Skeletal muscle satellite cell (primary cell): Measurements from ENCODE around the gene GDI1.

ENCODE experiments used
- H3K27me3 ChIP-seq: 2 replicates; pipeline ENCODE4 v1.7.0; 2013; ENCODE audit warnings: low read length; ENCODE audit not compliant: control insufficient read depth, insufficient read depth
- H3K36me3 ChIP-seq: 2 replicates; pipeline ENCODE4 v1.7.0; 2013; ENCODE audit warnings: mild to moderate bottlenecking, control low read depth, low read length; ENCODE audit not compliant: insufficient read depth
- H3K4me1 ChIP-seq: 2 replicates; pipeline ENCODE4 v1.7.0; 2013; ENCODE audit warnings: low read length; ENCODE audit not compliant: control insufficient read depth, insufficient read depth
- H3K4me2 ChIP-seq: 2 replicates; pipeline ENCODE4 v1.7.0; 2013; ENCODE audit warnings: mild to moderate bottlenecking, low read length
- H3K4me3 ChIP-seq: 2 replicates; pipeline ENCODE4 v1.7.0; 2013; ENCODE audit warnings: low read length
- H3K9ac ChIP-seq: 2 replicates; pipeline ENCODE4 v1.7.0; 2013; ENCODE audit warnings: mild to moderate bottlenecking, low read depth, low read length, moderate library complexity
- H3K9me3 ChIP-seq: replicated peaks from 2 replicates; pipeline ENCODE4 v1.7.0; 2013; ENCODE audit warnings: mild to moderate bottlenecking, control low read depth, low read length

Gene GDI1

GRCh38 chrX:154443479-154443910, 6.5 kb downstream of the GDI1 start:
- Histone ChIP-seq H3K9me3 (no peaks in the 10 kb centered on the region), H3K9ac (peak overlapping the region; percentile 68), H3K4me2 (peak overlapping the region; percentile 81), H3K36me3 (peaks cover 35% of the 10 kb centered on the region), H3K4me1 (peaks cover 16% of the 10 kb centered on the region), H3K27me3 (no peaks in the 10 kb centered on the region), H3K4me3 (peak overlapping the region; percentile 57)

DNA sequence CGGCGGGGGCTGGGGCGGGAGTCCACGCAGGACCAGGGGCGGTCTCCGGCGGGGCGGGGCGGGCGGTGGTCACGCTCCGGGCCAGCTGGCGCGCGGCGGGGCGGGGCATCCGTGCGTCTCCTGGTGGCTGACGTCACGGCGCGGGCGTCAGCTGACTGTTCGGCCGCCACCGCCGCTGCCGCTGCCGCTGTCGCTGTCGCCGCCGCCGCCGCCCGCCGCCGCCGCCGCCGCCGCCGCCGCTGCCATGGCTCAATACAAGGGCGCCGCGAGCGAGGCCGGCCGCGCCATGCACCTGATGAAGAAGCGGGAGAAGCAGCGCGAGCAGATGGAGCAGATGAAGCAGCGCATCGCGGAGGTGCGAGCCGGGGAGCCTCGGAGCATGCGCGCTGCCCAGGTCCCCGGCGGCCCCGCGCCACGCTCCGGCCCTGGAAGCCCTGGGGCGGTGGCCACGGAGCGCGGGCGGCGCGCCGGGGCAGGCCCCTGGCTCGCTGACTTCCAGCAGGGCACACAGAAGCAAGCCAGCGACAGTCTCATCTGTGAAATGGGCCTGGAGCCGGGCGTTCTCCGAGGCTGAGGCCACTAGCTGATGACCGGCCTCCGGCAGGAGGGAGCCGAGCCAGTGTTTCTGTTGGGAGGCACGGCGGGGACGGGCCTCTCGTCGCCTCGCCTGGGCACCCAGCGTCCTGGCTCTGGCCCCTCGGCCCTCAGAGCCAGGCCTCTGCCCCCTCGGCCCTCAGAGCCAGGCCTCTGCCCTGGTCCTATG, 7.2 kb downstream of the GDI1 start, which contains the start of gene FAM50A:
TSS of gene FAM50A (plus strand) at position 150 of the 763 bp plus-strand sequence. CDS start at position 245, 95 bp downstream.
- Histone ChIP-seq H3K9me3 (no peaks in the 10 kb centered on the region), H3K27me3 (no peaks in the 10 kb centered on the region), H3K4me3 (peak within 1 kb of the TSS; percentile 81), H3K4me1 (peaks cover 12% of the 10 kb centered on the region), H3K4me2 (peak within 1 kb of the TSS; percentile 91), H3K36me3 (peaks cover 33% of the 10 kb centered on the region), H3K9ac (peak within 1 kb of the TSS; percentile 91)

DNA sequence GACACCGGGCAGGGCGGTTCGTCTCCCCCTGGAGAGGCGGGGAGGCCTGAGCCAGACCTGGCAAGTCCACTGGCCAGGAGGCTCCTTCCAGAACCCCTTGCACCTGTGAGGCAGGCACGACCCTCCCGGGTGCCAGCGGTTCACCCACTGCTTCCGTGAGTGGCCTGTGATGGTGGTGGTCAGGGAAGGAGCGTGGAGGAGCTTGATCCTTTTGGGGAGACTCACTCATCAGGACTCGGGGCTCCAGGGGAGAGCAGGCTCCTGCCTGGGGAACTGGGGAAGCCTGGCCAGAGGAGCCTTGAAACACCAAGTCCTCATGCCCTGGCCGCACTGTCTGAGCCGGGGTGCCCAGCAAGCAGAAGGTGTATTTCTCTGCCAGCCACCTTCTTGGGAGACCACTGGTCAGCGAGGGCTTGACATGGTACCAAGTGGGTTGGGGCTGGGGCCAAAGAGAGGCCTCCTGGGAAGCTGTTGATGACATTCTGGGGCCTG, 7.8 kb downstream of the GDI1 start:
- peak overlapping the region; percentile 91 for H3K9ac ChIP-seq
- H3K4me2 ChIP-seq = peak overlapping the region; percentile 91
- H3K9me3 ChIP-seq = no peaks in the 10 kb centered on the region
- peak overlapping the region; percentile 81 for H3K4me3 ChIP-seq
- peaks cover 12% of the 10 kb centered on the region for H3K4me1 ChIP-seq
- peaks cover 36% of the 10 kb centered on the region for H3K36me3 ChIP-seq
- H3K27me3 ChIP-seq = no peaks in the 10 kb centered on the region

- H3K4me1 ChIP-seq = peaks cover 12% of the 10 kb centered on the region
- H3K9ac ChIP-seq = no peak overlapping the region
- H3K27me3 ChIP-seq = no peaks in the 10 kb centered on the region
- peak overlapping the region; percentile 81 for H3K4me3 ChIP-seq
- peak overlapping the region; percentile 91 for H3K4me2 ChIP-seq
- H3K36me3 ChIP-seq = peaks cover 35% of the 10 kb centered on the region
- no peaks in the 10 kb centered on the region for H3K9me3 ChIP-seq
These were observed 8.8 kb downstream of the GDI1 start for GRCh38 chrX:154445776-154446175.

- Histone ChIP-seq H3K4me1 (peaks cover 12% of the 10 kb centered on the region), H3K4me2 (no peak overlapping the region), H3K36me3 (peaks cover 35% of the 10 kb centered on the region), H3K9me3 (no peaks in the 10 kb centered on the region), H3K27me3 (no peaks in the 10 kb centered on the region), H3K9ac (no peak overlapping the region), H3K4me3 (no peak overlapping the region)
These were observed 9.5 kb downstream of the GDI1 start for GRCh38 chrX:154446430-154446829.

DNA sequence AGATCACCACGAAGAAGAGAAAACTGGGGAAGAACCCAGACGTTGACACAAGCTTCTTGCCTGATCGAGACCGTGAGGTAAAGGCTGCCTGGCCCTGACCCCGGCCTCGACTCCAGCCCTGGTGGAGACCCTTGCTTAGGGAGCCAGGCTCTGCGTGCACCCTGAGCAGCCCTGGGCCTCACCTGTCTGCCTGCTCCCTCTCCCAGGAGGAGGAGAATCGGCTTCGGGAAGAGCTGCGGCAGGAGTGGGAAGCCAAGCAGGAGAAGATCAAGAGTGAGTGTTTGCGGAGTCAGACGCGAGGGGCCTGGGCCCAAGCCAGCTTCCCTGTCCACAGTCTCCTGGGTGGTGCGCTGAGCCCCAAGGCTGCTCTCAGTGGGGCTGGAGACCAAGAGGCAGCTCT, 11.5 kb downstream of the GDI1 start:
- Histone ChIP-seq H3K4me1 (peaks cover 12% of the 10 kb centered on the region), H3K27me3 (no peaks in the 10 kb centered on the region), H3K36me3 (peaks cover 33% of the 10 kb centered on the region), H3K4me2 (no peak overlapping the region), H3K9me3 (no peaks in the 10 kb centered on the region), H3K4me3 (no peak overlapping the region), H3K9ac (no peak overlapping the region)

GRCh38 chrX:154449618-154450017, 12.7 kb downstream of the GDI1 start:
- H3K27me3 ChIP-seq = no peaks in the 10 kb centered on the region
- H3K36me3 ChIP-seq = peaks cover 33% of the 10 kb centered on the region
- H3K4me2 ChIP-seq = no peak overlapping the region
- no peak overlapping the region for H3K9ac ChIP-seq
- peaks cover 12% of the 10 kb centered on the region for H3K4me1 ChIP-seq
- no peaks in the 10 kb centered on the region for H3K9me3 ChIP-seq
- H3K4me3 ChIP-seq = no peak overlapping the region

DNA sequence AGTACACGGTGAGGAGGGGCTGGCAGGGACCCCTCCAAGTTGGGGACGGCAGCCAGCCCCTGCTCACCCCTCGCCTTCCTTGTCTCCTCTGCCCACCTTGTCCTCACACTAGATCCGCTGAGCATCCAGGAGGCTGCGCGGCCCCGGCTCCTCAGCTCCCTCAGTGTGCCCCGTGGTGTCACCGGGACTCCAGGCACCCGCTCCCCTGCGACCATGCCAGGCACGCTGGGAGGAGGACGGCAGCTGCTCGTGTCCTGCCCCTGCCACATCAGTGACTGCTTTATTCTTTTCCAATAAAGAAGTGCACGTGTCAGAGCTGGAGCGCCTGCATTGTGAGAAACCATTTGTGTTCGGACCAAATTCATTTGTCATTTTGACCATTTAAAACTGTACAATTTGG, 13.4 kb downstream of the GDI1 start:
- Histone ChIP-seq H3K4me1 (peaks cover 5% of the 10 kb centered on the region), H3K4me3 (no peak overlapping the region), H3K9ac (no peak overlapping the region)

DNA sequence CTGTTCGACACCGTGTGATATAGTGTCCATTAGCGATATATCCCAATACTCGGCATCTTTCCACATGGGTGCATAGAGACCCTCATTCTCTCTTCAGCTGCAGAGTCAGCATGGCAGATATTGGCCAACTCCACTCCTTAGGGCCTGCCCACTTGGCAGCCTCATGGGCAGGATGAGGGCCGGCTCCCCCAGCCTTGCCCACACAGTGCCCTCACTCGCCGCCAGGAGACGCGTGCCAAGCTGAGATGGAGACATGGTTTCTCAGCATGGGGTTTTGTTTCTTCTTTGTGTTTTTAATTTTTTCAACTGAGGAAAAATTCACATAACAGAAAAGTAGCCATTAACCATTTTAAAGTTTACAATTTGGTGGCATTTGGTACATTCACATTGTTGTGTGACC, 15.9 kb downstream of the GDI1 start:
- Histone ChIP-seq H3K4me3 (no peak overlapping the region), H3K36me3 (peaks cover 23% of the 10 kb centered on the region), H3K4me2 (no peak overlapping the region), H3K9me3 (no peaks in the 10 kb centered on the region), H3K4me1 (no peaks in the 10 kb centered on the region), H3K9ac (no peak overlapping the region), H3K27me3 (no peaks in the 10 kb centered on the region)

More for the DNA sequence above, 13.4 kb downstream of the GDI1 start:
- H3K4me2 ChIP-seq = no peak overlapping the region
- no peaks in the 10 kb centered on the region for H3K9me3 ChIP-seq
- H3K36me3 ChIP-seq = peaks cover 33% of the 10 kb centered on the region
- H3K27me3 ChIP-seq = no peaks in the 10 kb centered on the region

- Histone ChIP-seq H3K9ac (peak overlapping the region; percentile 86), H3K36me3 (peaks cover 21% of the 10 kb centered on the region), H3K27me3 (no peaks in the 10 kb centered on the region), H3K4me1 (peaks cover 11% of the 10 kb centered on the region), H3K9me3 (no peaks in the 10 kb centered on the region), H3K4me2 (peak overlapping the region; percentile 97), H3K4me3 (peak overlapping the region; percentile 80)
These were observed 20.6 kb downstream of the GDI1 start for GRCh38 chrX:154457491-154458115.

DNA sequence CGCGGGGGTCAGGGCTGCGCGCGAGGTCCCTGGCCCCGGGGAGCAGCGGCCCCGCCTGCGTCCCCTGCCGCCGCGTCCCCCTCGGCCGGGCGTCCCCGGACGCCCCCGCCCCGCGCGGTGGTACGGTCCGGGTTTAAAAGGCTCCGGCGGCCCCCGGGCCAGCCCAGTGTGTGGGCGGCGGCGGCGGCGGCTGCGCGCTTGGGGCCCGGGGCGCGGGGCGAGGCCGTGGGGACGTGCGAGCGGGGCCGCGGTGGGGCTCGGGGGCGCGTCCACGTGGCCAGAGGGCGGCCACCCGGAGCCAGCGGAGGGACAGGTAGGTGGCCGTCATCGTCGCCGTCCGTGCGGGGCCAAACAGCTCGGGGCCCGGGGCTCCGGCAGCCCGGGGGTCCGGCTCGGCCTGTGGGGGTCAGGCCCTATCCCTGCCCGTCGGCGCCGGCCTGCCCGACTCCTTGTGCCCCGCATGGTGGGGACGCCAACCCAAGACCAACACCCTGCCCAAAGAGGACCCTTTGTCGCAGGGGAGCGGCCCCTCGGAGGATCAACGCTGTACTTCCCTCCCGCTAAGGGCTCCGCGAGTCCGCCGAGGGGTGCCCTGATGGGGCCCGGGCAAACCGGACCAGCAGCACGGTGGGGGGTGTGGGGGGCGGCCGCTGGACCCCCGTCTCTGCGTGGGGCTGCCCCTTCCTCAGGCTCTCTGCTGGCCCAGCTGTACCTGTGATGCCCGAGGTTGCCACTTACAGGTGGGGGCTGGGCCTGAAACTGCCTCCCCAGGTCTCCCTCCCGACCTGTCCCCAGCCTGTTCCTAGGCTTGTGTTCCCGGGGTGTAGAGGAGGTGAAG, 21.4 kb downstream of the GDI1 start, which contains the start of gene PLXNA3:
TSS of gene PLXNA3 (plus strand) at position 166 of the 838 bp plus-strand sequence. CDS start 1,903 bp downstream, outside the sequence.
- Histone ChIP-seq H3K9me3 (no peaks in the 10 kb centered on the region), H3K4me2 (peak within 1 kb of the TSS; percentile 97), H3K27me3 (no peaks in the 10 kb centered on the region), H3K4me3 (peak within 1 kb of the TSS; percentile 80), H3K36me3 (peaks cover 24% of the 10 kb centered on the region), H3K4me1 (peaks cover 11% of the 10 kb centered on the region), H3K9ac (peak within 1 kb of the TSS; percentile 86)
